Measurements from ENCODE around the gene TAS1R3. TPM values are rescaled to one million over a fixed set of nuclear protein-coding genes. Genes with fewer than 3 reads are reported as not detected.

TAS1R3 gene
- total and polyA plus RNA-seq, 12 donors: 0.16 to 3.1 (median 0.37) TPM

DNA sequence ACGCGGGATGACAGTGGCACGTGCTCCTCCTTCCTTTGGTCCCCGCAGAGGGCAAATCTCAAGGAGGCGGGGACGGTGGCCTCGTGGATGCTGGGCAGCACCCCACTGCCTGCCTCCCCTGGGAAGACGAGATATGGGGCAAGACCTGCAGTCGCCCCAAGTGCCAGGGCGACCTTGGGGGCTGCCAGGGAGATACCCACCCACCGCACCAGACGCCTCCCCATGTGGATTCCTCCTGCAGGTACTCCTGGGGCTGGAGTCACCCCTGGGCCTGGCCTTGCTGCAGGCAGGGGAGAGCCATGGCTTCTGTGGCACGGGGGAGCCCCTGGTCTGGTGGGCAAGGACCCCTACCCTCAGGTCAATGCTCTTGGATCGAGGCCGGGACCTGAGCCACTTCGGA is 49.8 kb downstream of the TAS1R3 start:
- no peak overlapping the region for H3K27ac ChIP-seq
- H3K9me3 ChIP-seq: no peaks in the 10 kb centered on the region
- DNase-seq: no peak
- H3K4me1 ChIP-seq: peaks cover 0 to 6% (median 4%) of the 10 kb centered on the region in 9 donors
- no peaks in the 10 kb centered on the region for H3K27me3 ChIP-seq
- peaks cover 0 to 29% (median 6%) of the 10 kb centered on the region in 9 donors for H3K36me3 ChIP-seq
- TF ChIP-seq, protein P1, sequence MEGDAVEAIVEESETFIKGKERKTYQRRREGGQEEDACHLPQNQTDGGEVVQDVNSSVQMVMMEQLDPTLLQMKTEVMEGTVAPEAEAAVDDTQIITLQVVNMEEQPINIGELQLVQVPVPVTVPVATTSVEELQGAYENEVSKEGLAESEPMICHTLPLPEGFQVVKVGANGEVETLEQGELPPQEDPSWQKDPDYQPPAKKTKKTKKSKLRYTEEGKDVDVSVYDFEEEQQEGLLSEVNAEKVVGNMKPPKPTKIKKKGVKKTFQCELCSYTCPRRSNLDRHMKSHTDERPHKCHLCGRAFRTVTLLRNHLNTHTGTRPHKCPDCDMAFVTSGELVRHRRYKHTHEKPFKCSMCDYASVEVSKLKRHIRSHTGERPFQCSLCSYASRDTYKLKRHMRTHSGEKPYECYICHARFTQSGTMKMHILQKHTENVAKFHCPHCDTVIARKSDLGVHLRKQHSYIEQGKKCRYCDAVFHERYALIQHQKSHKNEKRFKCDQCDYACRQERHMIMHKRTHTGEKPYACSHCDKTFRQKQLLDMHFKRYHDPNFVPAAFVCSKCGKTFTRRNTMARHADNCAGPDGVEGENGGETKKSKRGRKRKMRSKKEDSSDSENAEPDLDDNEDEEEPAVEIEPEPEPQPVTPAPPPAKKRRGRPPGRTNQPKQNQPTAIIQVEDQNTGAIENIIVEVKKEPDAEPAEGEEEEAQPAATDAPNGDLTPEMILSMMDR (IDR thresholded peaks at IDR 0.05): no peak
- 95% methylated on average over 16 of the region's 16 CpGs for WGBS, 2 donors
- intact Hi-C loops (cut with DNase I): no loop called here
- H3K4me3 ChIP-seq: no peak overlapping the region
- ATAC-seq: peak in 1 of 8 donors; percentile 7

DNA sequence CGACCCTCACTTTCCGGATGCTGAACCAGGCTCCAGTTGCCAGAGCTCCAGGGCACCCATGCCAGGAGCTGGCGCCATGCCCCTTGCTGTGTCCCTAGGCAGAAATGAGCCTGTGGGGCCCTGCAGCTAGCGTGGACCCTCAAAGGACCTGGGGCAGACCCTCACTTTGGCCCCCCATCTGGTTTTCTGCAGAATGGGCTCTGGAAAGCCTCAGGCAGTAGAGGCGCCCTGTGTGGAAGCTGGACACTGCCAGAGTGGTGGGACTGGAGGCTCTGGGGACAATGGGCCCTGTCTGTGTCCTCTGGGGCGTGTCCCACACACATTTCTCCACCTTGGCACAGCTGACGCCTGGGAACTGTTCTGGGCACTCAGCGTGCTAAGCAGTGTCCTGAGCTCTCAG is 50.2 kb downstream of the TAS1R3 start:
- H3K36me3 ChIP-seq: peaks cover under 1 to 33% (median 10%) of the 10 kb centered on the region in 9 donors
- 80 to 82% methylated on average over 8 of the region's 8 CpGs for WGBS, 2 donors
- no peaks in the 10 kb centered on the region for H3K9me3 ChIP-seq
- DNase-seq: no peak
- peaks cover 0 to 2% (median 0%) of the 10 kb centered on the region in 9 donors for H3K4me1 ChIP-seq
- ATAC-seq: peak in 2 of 8 donors; percentile 2 to 6
- no peaks in the 10 kb centered on the region for H3K27me3 ChIP-seq
- peak overlapping the region in 1 of 10 donors; percentile 58 for H3K27ac ChIP-seq
- intact Hi-C loops (cut with DNase I): no loop called here
- H3K4me3 ChIP-seq: no peak overlapping the region
- TF ChIP-seq, protein P1 (IDR thresholded peaks at IDR 0.05): no peak

Small RNA genes lying within 50 kb of the gene (microRNA-seq; reads per million reads assigned to microRNA genes)
- gene MIR6726 (1.5 to 1.8 reads per million in 2 donors), gene MIR6727 (0 reads per million in 2 donors), gene MIR6808 (0 to 0.51 reads per million in 2 donors)

Other genes starting within 250 kb of the TAS1R3 start
- gene C1orf159, start 215.2 kb upstream of the TAS1R3 start, total RNA-seq: 1 to 10 TPM; 2.9 to 6.0 (median 3.5) TPM
- 10 to 100 TPM in 1 of 2 donors, 1 to 10 TPM in 1; 7.1 to 14.0 TPM for gene C1orf159, start 215.2 kb upstream of the TAS1R3 start, polyA plus RNA-seq
- gene TTLL10, start 157.4 kb upstream of the TAS1R3 start, total RNA-seq: under 1 TPM in 7 of 10 donors, not detected in 3; 0.11 to 0.53 (median 0.26) TPM
- under 1 TPM; 0.09 to 0.29 TPM for gene TTLL10, start 157.4 kb upstream of the TAS1R3 start, polyA plus RNA-seq
- gene TNFRSF18, start 124.7 kb upstream of the TAS1R3 start, total RNA-seq: 1 to 10 TPM in 1 of 10 donors, under 1 TPM in 2, not detected in 7; 0.28 to 1.7 (median 0.49) TPM
- gene TNFRSF18, start 124.7 kb upstream of the TAS1R3 start, polyA plus RNA-seq: under 1 TPM in 1 of 2 donors, not detected in 1; 0.26 TPM
- 10 to 100 TPM in 1 of 10 donors, 1 to 10 TPM in 7, under 1 TPM in 2; 0.52 to 24.8 (median 5.0) TPM for gene TNFRSF4, start 117.1 kb upstream of the TAS1R3 start, total RNA-seq
- gene TNFRSF4, start 117.1 kb upstream of the TAS1R3 start, polyA plus RNA-seq: 1 to 10 TPM; 3.8 to 9.8 TPM
- gene SDF4, start 99.3 kb upstream of the TAS1R3 start, total RNA-seq: 100 to 1,000 TPM in 9 of 10 donors, 10 to 100 TPM in 1; 95.6 to 174 (median 123) TPM
- gene SDF4, start 99.3 kb upstream of the TAS1R3 start, polyA plus RNA-seq: 100 to 1,000 TPM; 107 to 184 TPM
- gene B3GALT6, start 99.0 kb upstream of the TAS1R3 start, total RNA-seq: 10 to 100 TPM in 4 of 10 donors, 1 to 10 TPM in 6; 7.3 to 13.5 (median 9.1) TPM
- 10 to 100 TPM in 1 of 2 donors, 1 to 10 TPM in 1; 7.7 to 16.2 TPM for gene B3GALT6, start 99.0 kb upstream of the TAS1R3 start, polyA plus RNA-seq
- 1 to 10 TPM in 4 of 10 donors, under 1 TPM in 5, not detected in 1; 0.42 to 1.9 (median 0.90) TPM for gene C1QTNF12, start 84.6 kb upstream of the TAS1R3 start, total RNA-seq
- gene C1QTNF12, start 84.6 kb upstream of the TAS1R3 start, polyA plus RNA-seq: 1 to 10 TPM; 1.6 to 2.3 TPM
- gene UBE2J2, start 57.4 kb upstream of the TAS1R3 start, total RNA-seq: 10 to 100 TPM; 23.5 to 41.9 (median 29.2) TPM
- 10 to 100 TPM; 43.8 to 44.1 TPM for gene UBE2J2, start 57.4 kb upstream of the TAS1R3 start, polyA plus RNA-seq
- gene SCNN1D, start 50.8 kb upstream of the TAS1R3 start, total RNA-seq: 1 to 10 TPM; 1.0 to 5.4 (median 2.7) TPM
- gene SCNN1D, start 50.8 kb upstream of the TAS1R3 start, polyA plus RNA-seq: 10 to 100 TPM in 1 of 2 donors, 1 to 10 TPM in 1; 1.0 to 22.5 TPM
- 10 to 100 TPM; 24.1 to 60.0 (median 30.4) TPM for gene ACAP3, start 23.4 kb upstream of the TAS1R3 start, total RNA-seq
- gene ACAP3, start 23.4 kb upstream of the TAS1R3 start, polyA plus RNA-seq: 100 to 1,000 TPM in 1 of 2 donors, 10 to 100 TPM in 1; 22.2 to 152 TPM
- gene PUSL1, start 22.7 kb upstream of the TAS1R3 start, total RNA-seq: 10 to 100 TPM in 3 of 10 donors, 1 to 10 TPM in 7; 5.6 to 11.9 (median 8.2) TPM
- gene PUSL1, start 22.7 kb upstream of the TAS1R3 start, polyA plus RNA-seq: 10 to 100 TPM; 16.0 to 17.8 TPM
- gene INTS11, start 6.6 kb upstream of the TAS1R3 start, total RNA-seq: 10 to 100 TPM; 44.7 to 91.7 (median 56.6) TPM
- gene INTS11, start 6.6 kb upstream of the TAS1R3 start, polyA plus RNA-seq: 100 to 1,000 TPM in 1 of 2 donors, 10 to 100 TPM in 1; 92.6 to 269 TPM
- 100 to 1,000 TPM in 1 of 10 donors, 10 to 100 TPM in 9; 49.4 to 126 (median 65.4) TPM for gene CPTP, start 6.5 kb upstream of the TAS1R3 start, total RNA-seq
- gene CPTP, start 6.5 kb upstream of the TAS1R3 start, polyA plus RNA-seq: 100 to 1,000 TPM in 1 of 2 donors, 10 to 100 TPM in 1; 55.3 to 222 TPM
- 100 to 1,000 TPM in 3 of 10 donors, 10 to 100 TPM in 7; 64.7 to 153 (median 78.0) TPM for gene DVL1, start 18.1 kb downstream of the TAS1R3 start, total RNA-seq
- gene DVL1, start 18.1 kb downstream of the TAS1R3 start, polyA plus RNA-seq: 100 to 1,000 TPM in 1 of 2 donors, 10 to 100 TPM in 1; 75.4 to 153 TPM
- 10 to 100 TPM in 9 of 10 donors, 1 to 10 TPM in 1; 7.2 to 23.3 (median 14.6) TPM for gene MXRA8, start 27.3 kb downstream of the TAS1R3 start, total RNA-seq
- gene MXRA8, start 27.3 kb downstream of the TAS1R3 start, polyA plus RNA-seq: 10 to 100 TPM; 28.7 to 35.6 TPM
- 100 to 1,000 TPM; 176 to 251 (median 193) TPM for gene AURKAIP1, start 43.9 kb downstream of the TAS1R3 start, total RNA-seq
- 100 to 1,000 TPM; 376 to 528 TPM for gene AURKAIP1, start 43.9 kb downstream of the TAS1R3 start, polyA plus RNA-seq
- gene CCNL2, start 68.1 kb downstream of the TAS1R3 start, total RNA-seq: 10 to 100 TPM; 38.5 to 77.5 (median 47.7) TPM
- gene CCNL2, start 68.1 kb downstream of the TAS1R3 start, polyA plus RNA-seq: 100 to 1,000 TPM in 1 of 2 donors, 10 to 100 TPM in 1; 57.3 to 243 TPM
- gene MRPL20, start 76.0 kb downstream of the TAS1R3 start, total RNA-seq: 100 to 1,000 TPM; 116 to 162 (median 132) TPM
- gene MRPL20, start 76.0 kb downstream of the TAS1R3 start, polyA plus RNA-seq: 100 to 1,000 TPM; 124 to 224 TPM
- 1 to 10 TPM in 7 of 10 donors, under 1 TPM in 3; 0.37 to 2.5 (median 1.8) TPM for gene ANKRD65, start 90.0 kb downstream of the TAS1R3 start, total RNA-seq
- gene ANKRD65, start 90.0 kb downstream of the TAS1R3 start, polyA plus RNA-seq: 1 to 10 TPM; 1.2 to 3.1 TPM
- 10 to 100 TPM; 10.8 to 52.8 (median 14.1) TPM for gene VWA1, start 104.4 kb downstream of the TAS1R3 start, total RNA-seq
- 10 to 100 TPM; 13.9 to 27.5 TPM for gene VWA1, start 104.4 kb downstream of the TAS1R3 start, polyA plus RNA-seq
- 1 to 10 TPM in 5 of 10 donors, under 1 TPM in 5; 0.11 to 2.2 (median 1.2) TPM for gene ATAD3C, start 118.4 kb downstream of the TAS1R3 start, total RNA-seq
- under 1 TPM; 0.49 to 0.66 TPM for gene ATAD3C, start 118.4 kb downstream of the TAS1R3 start, polyA plus RNA-seq
- gene ATAD3B, start 140.5 kb downstream of the TAS1R3 start, total RNA-seq: 1 to 10 TPM; 5.3 to 9.9 (median 6.6) TPM
- gene ATAD3B, start 140.5 kb downstream of the TAS1R3 start, polyA plus RNA-seq: 10 to 100 TPM; 12.5 to 33.3 TPM
- 10 to 100 TPM; 13.2 to 27.9 (median 15.6) TPM for gene ATAD3A, start 180.9 kb downstream of the TAS1R3 start, total RNA-seq
- 10 to 100 TPM; 24.7 to 39.4 TPM for gene ATAD3A, start 180.9 kb downstream of the TAS1R3 start, polyA plus RNA-seq
- gene TMEM240, start 209.3 kb downstream of the TAS1R3 start, total RNA-seq: 1 to 10 TPM; 3.2 to 6.2 (median 3.7) TPM
- gene TMEM240, start 209.3 kb downstream of the TAS1R3 start, polyA plus RNA-seq: 10 to 100 TPM in 1 of 2 donors, 1 to 10 TPM in 1; 3.5 to 12.1 TPM
- gene SSU72, start 243.6 kb downstream of the TAS1R3 start, total RNA-seq: 100 to 1,000 TPM in 4 of 10 donors, 10 to 100 TPM in 6; 73.8 to 138 (median 77.9) TPM
- 100 to 1,000 TPM in 1 of 2 donors, 10 to 100 TPM in 1; 96.3 to 122 TPM for gene SSU72, start 243.6 kb downstream of the TAS1R3 start, polyA plus RNA-seq